Fibroblast of lung (primary cell): ENCODE measurements around the gene AFAP1L2. TPM values are rescaled to one million over a fixed set of nuclear protein-coding genes. Genes with fewer than 3 reads are reported as not detected.

Experiments used
- DNase-seq, 2 donors: peaks; one replicate each; pipeline versions ENCODE4 v3.0.0 to v3.0.0-alpha.2; 2010; ENCODE audit warnings: low read depth in 2 of 2
- H2AFZ ChIP-seq: 2 replicates; pipeline ENCODE4 v1.5.1; 2012; ENCODE audit warnings: low read length, control low read depth, inconsistent platforms
- H3K27ac ChIP-seq: 2 replicates; pipeline ENCODE4 v1.5.1; 2011; ENCODE audit warnings: low read length, control low read depth; ENCODE audit not compliant: insufficient read depth
- H3K27me3 ChIP-seq: 2 replicates; pipeline ENCODE4 v1.5.1; 2011; ENCODE audit warnings: mild to moderate bottlenecking, low read length; ENCODE audit not compliant: control insufficient read depth, insufficient read depth
- H3K36me3 ChIP-seq: 2 replicates; pipeline ENCODE4 v1.5.1; 2011; ENCODE audit warnings: low read length; ENCODE audit not compliant: control insufficient read depth, insufficient read depth
- H3K4me1 ChIP-seq: 2 replicates; pipeline ENCODE4 v1.5.1; 2011; ENCODE audit warnings: low read length; ENCODE audit not compliant: control insufficient read depth, insufficient read depth; ENCODE audit errors: extremely low read depth
- H3K4me2 ChIP-seq: 2 replicates; pipeline ENCODE4 v1.5.1; 2011; ENCODE audit warnings: low read length, control low read depth; ENCODE audit not compliant: insufficient read depth; ENCODE audit errors: extremely low read depth
- H3K4me3 ChIP-seq, 4 experiments: fragments of 200-600 bp in 1 of 4; sonication (generic) in 1 of 4; replicated peaks in 1 of 4; 2 replicates each; pipeline ENCODE4 v1.5.1; 2011 to 2016; ENCODE audit warnings: low read length in 4 of 4, low read depth in 3 of 4, mild to moderate bottlenecking in 3 of 4, control low read depth in 2 of 4, inconsistent platforms in 1 of 4, mixed read lengths in 1 of 4; ENCODE audit not compliant: insufficient read depth in 1 of 4; ENCODE audit errors: control extremely low read depth in 1 of 4
- H3K79me2 ChIP-seq: 2 replicates; pipeline ENCODE4 v1.5.1; 2012; ENCODE audit warnings: mild to moderate bottlenecking, low read length, inconsistent platforms; ENCODE audit not compliant: control insufficient read depth, insufficient read depth
- H3K9ac ChIP-seq: 2 replicates; pipeline ENCODE4 v1.5.1; 2011; ENCODE audit warnings: mild to moderate bottlenecking, low read length, control low read depth; ENCODE audit not compliant: insufficient read depth
- H3K9me3 ChIP-seq: 2 replicates; pipeline ENCODE4 v1.5.1; 2012; ENCODE audit warnings: low read depth, low read length; ENCODE audit not compliant: control insufficient read depth, insufficient read depth
- H4K20me1 ChIP-seq: 2 replicates; pipeline ENCODE4 v1.5.1; 2011; ENCODE audit warnings: low read length; ENCODE audit not compliant: control insufficient read depth, insufficient read depth; ENCODE audit errors: extremely low read depth
- EZH2 ChIP-seq: IDR thresholded peaks from 2 replicates; pipeline ENCODE4 v1.5.1; 2012; ENCODE audit warnings: low read length, control low read depth, mild to moderate bottlenecking; ENCODE audit errors: missing control alignments
- polyA plus RNA-seq, 2 donors: library from polyadenylated mRNA; depleted of rRNA in 1 of 2; stranded (reverse) in 1 of 2; unstranded in 1 of 2; fragments of >200 nt; gene quantifications; 2 replicates each; pipeline ENCODE4 v1.2.1, GENCODE V29; 2011 to 2012; ENCODE audit warnings: missing spikeins in 1 of 2
- total RNA-seq: library from RNA; depleted of rRNA; stranded (reverse); fragments of >200 nt; gene quantifications from 2 replicates; pipeline ENCODE4 v1.2.1, GENCODE V29; 2014
- TF ChIP-seq, protein P1 (sequence below), 2 donors: IDR thresholded peaks in 1 of 2; conservative IDR thresholded peaks in 1 of 2; 1 replicate in 1 of 2; 2 replicates in 1 of 2; pipeline ENCODE4 v1.5.1; 2011 to 2012; ENCODE audit warnings: low read length in 2 of 2, control low read depth in 1 of 2, inconsistent platforms in 1 of 2, low read depth in 1 of 2, mild to moderate bottlenecking in 1 of 2

AFAP1L2 gene
- total and polyA plus RNA-seq, 2 donors (not counting 1 experiment from before 2014, with no cell fraction given) = 0.17 to 9.6 TPM

DNA sequence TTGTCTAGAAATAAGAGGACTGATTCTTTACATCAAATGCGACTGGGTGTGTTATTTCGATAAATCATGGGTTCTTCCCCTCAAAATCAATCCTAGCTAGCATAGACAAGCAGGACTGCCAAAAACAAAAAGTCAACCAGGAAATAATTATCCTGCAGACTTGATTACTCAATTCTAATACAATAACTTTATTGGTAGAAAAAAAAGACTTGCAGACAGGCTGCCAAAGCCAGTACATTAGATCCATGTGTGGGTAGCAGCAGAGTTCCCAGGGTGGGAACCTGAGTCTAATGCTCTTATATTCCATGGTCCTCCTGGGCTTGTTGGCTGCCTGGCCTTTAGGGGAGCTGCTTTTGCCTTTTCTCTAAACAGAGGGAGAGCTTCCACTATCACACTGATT lies 7.8 kb downstream of the AFAP1L2 start:
- Histone ChIP-seq H3K27me3 (no peaks in the 10 kb centered on the region), H3K4me1 (peaks cover 29% of the 10 kb centered on the region), H3K27ac (no peak overlapping the region), H3K79me2 (no peaks in the 10 kb centered on the region), H3K4me2 (no peak overlapping the region), H2AFZ (no peak overlapping the region), H3K4me3 (no peak overlapping the region), H3K9ac (no peak overlapping the region), H3K9me3 (no peaks in the 10 kb centered on the region), H4K20me1 (no peaks in the 10 kb centered on the region), H3K36me3 (no peaks in the 10 kb centered on the region)
- DNase-seq = no peak
- no peak for TF ChIP-seq EZH2
- TF ChIP-seq, protein P1, sequence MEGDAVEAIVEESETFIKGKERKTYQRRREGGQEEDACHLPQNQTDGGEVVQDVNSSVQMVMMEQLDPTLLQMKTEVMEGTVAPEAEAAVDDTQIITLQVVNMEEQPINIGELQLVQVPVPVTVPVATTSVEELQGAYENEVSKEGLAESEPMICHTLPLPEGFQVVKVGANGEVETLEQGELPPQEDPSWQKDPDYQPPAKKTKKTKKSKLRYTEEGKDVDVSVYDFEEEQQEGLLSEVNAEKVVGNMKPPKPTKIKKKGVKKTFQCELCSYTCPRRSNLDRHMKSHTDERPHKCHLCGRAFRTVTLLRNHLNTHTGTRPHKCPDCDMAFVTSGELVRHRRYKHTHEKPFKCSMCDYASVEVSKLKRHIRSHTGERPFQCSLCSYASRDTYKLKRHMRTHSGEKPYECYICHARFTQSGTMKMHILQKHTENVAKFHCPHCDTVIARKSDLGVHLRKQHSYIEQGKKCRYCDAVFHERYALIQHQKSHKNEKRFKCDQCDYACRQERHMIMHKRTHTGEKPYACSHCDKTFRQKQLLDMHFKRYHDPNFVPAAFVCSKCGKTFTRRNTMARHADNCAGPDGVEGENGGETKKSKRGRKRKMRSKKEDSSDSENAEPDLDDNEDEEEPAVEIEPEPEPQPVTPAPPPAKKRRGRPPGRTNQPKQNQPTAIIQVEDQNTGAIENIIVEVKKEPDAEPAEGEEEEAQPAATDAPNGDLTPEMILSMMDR (conservative IDR thresholded peaks at IDR 0.05 in 1 of 2, IDR thresholded peaks at IDR 0.05 in 1 of 2; ENCODE audit: low read depth in 1 of 2, low read length in 2 of 2) = no peak

DNA sequence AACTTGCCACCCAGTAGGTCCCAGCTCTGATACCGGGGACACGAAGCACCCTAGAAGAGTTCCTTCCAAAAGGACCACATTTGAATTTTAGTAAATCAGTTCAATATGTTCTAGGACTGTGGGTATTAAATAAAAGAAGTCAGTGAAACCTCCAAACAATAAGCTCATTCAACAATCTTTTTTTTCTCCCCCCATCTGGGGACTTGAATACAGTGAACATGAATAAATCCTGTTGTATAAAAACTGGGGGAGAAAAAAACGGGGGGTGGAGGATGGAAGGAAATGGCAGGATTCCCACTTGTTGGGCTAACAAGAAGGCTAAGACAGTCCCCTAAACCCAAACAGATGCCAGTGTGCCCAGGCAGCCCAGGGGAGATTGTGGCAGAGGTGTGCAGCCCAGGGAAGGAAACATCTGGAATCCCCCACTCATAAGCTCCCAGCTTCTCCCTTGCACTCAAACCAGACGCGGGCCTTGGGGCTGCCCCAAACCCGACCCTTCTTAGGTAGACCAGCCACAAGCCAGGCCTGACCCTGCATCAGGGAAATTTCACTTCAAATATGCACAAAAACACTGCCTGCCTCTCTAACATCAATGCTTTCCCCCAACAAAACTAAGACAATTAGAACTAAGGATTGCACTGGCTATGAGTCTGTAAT lies 8.8 kb downstream of the AFAP1L2 start:
- Histone ChIP-seq H3K4me2 (no peak overlapping the region), H3K27ac (no peak overlapping the region), H3K9me3 (no peaks in the 10 kb centered on the region), H3K4me1 (peaks cover 23% of the 10 kb centered on the region), H4K20me1 (no peaks in the 10 kb centered on the region), H2AFZ (no peak overlapping the region), H3K79me2 (no peaks in the 10 kb centered on the region), H3K4me3 (no peak overlapping the region), H3K9ac (no peak overlapping the region), H3K36me3 (no peaks in the 10 kb centered on the region), H3K27me3 (no peaks in the 10 kb centered on the region)
- no peak for DNase-seq
- TF ChIP-seq, protein P1 (conservative IDR thresholded peaks at IDR 0.05 in 1 of 2, IDR thresholded peaks at IDR 0.05 in 1 of 2; ENCODE audit: low read depth in 1 of 2, low read length in 2 of 2) = no peak
- no peak for TF ChIP-seq EZH2

DNA sequence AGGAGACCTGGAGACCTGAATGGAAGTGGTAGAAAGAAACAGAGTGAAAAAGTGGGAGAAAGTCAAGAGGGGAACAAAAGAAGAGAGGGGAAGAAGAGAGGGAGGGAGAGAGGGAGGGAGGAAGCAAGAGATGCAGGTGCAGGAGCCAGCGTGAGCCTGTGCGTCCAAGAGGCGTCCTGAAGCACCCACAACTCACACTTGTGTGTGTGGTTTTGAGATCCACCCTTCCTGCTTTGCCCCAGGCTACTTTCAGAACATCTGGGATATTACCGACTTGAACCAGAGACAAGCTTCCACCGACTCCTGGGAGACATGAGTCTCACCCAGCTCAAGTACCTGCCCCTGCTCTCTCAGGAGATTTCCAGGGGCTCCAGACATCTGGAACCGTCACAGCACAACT lies 9.8 kb downstream of the AFAP1L2 start:
- Histone ChIP-seq H3K27ac (no peak overlapping the region), H2AFZ (no peak overlapping the region), H3K79me2 (no peaks in the 10 kb centered on the region), H3K4me3 (no peak overlapping the region), H3K27me3 (no peaks in the 10 kb centered on the region), H3K36me3 (no peaks in the 10 kb centered on the region), H3K4me2 (no peak overlapping the region), H4K20me1 (no peaks in the 10 kb centered on the region), H3K9me3 (no peaks in the 10 kb centered on the region), H3K4me1 (peaks cover 15% of the 10 kb centered on the region), H3K9ac (no peak overlapping the region)
- no peak for DNase-seq
- no peak for TF ChIP-seq EZH2
- TF ChIP-seq, protein P1 (conservative IDR thresholded peaks at IDR 0.05 in 1 of 2, IDR thresholded peaks at IDR 0.05 in 1 of 2; ENCODE audit: low read depth in 1 of 2, low read length in 2 of 2) = no peak
